Stimulated activated CD4-positive, alpha-beta T cell treated with anti-CD3 and anti-CD28 coated beads, Interleukin-2, amount 100 ng/mL, for 4 hours (primary cell): Measurements from ENCODE around the gene CCDC40.
"Not testable (repeated sequence)": the region's sequence is repeated elsewhere in the genome, so short reads cannot be mapped to it uniquely, and the experiment has no call there.

ENCODE experiments used
- DNase-seq: peaks from one replicate; pipeline ENCODE4 v3.0.0-alpha.2; 2020; ENCODE audit warnings: low read depth

Gene CCDC40

GRCh38 chr17:80083136-80083661 is 46.8 kb downstream of the CCDC40 start:
- no peak for DNase-seq

- DNase-seq = no peak
Measured at GRCh38 chr17:80084773-80085172, 48.3 kb downstream of the CCDC40 start.

GRCh38 chr17:80086081-80086480 is 49.6 kb downstream of the CCDC40 start:
- no peak for DNase-seq

DNA sequence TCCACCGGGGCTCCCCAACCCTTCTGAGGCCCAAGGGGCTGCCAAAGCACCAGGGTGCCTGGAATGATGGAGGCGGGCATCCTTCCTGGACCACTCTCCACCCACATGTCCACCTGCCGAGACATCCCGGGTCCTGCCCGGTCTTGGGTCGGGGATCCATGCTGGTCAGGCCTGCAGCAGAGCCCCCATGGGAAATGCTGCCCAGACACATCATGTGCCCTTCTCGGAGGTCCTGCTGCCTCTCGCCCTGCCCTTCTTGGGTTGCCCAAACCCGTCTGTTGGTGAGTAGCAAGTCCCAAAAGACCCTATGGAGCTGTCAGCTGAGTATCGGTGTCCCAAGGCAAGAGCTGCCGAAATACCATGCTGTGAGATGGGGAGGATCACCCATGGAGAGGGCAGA is 50.2 kb downstream of the CCDC40 start:
- DNase-seq = no peak

DNA sequence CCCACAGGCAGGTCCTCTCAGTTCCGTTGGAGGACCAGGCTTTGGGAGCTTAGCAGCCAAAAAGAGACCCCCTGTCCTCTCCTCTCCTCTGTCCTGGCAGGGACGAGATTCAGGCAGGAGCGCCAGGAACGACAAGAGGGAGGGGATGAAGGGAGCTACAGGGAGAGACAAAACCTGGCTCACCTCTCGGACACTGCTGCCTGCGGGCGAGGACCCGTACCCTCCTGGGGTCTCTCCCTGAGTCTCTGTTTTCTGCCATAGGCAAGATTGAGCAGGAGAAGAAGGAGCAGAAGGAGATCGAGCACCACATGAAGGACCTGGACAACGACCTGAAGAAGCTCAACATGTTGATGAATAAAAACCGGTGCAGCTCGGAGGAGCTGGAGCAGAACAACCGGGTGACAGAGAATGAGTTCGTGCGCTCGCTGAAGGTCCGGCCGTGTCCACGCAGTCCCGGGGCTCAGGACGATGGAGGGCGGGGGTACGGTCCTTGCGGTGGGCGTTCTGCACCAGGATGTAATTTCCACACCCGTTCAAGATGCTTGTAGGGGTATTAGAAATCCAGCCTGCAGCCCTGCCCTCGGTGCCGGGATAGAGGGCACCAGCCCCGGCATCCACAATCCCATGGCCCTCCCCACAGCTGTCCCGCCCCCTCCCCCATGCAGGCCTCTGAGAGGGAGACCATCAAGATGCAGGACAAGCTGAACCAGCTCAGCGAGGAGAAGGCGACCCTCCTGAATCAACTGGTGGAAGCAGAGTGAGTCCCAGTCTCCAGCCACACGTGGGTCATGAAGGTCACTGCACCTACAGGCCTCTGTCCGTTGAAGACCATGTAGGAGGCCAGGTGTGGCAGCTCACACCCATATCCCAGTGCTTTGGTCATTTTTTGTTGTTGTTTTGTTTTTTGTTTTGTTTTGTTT is 51.2 kb downstream of the CCDC40 start:
- no peak for DNase-seq

DNA sequence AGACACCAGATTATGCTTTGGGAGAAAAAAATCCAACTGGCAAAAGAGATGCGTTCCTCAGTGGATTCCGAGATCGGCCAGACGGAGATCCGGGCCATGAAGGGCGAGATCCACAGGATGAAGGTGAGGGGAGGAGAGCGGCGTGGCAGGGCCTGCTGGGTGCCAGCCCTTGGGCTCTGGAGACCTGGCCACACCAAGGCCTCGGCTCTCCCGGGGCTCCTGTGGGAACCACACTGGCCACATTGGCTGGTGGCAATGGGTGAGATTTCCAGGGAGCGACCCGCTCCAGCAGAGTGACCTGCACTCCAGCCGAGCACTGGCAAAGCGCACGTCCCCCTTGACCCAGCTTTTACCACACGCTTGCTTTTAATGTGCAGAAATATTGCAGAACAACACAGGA is 53.3 kb downstream of the CCDC40 start:
- no peak for DNase-seq

GRCh38 chr17:80090164-80090563 is 53.7 kb downstream of the CCDC40 start:
- DNase-seq = not testable (repeated sequence)

DNA sequence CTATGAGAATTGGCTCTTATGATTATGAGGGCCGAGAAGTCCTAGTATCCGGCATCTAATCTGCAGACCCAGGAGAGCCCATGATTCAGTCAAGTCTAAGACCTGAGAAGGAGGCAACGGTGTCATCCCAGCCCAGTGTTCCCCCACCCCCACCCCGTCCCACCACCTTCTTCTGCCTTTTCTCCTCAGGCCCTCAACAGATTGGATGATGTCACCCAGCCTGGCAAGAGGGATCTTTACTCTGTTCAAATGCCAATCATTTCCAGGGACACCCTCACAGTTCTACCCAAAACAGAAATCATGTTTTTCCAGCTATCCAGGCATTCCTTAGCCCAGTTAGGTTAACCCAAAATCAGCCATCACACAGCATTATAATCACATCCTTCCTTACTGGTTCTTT is 54.9 kb downstream of the CCDC40 start:
- DNase-seq = no peak

DNA sequence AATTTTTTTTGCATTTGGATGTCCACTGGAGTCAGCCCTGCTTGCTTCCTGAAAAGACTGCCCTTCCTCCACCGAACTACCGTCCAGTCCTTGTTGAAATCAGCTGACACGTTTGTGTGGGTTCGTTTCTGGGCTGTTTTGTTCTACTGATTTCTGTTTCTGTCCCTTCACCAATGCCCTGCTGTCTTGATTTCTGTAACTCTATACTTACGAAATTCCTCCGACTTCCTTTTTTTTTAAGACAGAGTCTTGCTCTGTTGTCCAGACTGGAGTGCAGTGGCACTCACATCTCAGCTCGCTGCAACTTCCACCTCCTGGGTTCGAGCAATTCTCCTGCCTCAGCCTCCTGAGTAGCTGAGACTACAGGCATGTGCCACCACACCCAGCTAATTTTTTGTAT is 56.5 kb downstream of the CCDC40 start:
- no peak for DNase-seq

DNA sequence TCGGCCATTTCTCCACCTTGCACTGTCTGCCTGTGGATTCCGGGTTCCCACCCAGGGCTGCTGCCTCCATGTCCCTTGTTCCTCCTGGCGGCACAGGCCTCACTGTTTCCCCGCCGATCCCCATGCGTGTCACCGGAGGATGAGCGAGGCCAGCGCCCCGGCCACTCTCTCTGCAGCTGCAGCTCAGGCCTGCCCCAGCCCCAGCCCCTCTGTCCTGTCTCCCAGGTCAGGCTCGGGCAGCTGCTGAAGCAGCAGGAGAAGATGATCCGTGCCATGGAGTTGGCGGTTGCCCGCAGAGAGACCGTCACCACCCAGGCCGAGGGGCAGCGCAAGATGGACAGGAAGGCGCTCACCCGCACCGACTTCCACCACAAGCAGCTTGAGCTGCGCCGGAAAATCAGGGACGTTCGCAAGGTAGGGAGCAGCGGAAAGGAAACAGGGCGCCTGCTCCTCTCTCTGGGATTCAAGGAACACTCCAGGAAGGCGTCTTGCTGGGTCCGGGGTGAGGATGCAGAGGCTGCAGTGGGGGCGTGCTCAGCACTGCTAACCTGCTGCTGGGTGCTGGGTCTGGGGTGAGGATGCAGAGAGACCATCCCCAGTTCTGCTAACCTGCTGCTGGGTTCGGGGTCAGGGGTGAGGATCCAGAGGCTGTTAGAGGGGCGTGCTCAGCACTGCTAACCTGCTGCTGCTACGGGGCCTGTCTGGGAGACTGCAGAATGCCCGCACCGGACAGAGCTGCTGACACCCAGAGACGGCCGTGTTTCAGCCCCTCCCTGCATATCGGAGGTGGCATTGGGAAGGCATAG is 58.8 kb downstream of the CCDC40 start:
- DNase-seq = no peak

DNA sequence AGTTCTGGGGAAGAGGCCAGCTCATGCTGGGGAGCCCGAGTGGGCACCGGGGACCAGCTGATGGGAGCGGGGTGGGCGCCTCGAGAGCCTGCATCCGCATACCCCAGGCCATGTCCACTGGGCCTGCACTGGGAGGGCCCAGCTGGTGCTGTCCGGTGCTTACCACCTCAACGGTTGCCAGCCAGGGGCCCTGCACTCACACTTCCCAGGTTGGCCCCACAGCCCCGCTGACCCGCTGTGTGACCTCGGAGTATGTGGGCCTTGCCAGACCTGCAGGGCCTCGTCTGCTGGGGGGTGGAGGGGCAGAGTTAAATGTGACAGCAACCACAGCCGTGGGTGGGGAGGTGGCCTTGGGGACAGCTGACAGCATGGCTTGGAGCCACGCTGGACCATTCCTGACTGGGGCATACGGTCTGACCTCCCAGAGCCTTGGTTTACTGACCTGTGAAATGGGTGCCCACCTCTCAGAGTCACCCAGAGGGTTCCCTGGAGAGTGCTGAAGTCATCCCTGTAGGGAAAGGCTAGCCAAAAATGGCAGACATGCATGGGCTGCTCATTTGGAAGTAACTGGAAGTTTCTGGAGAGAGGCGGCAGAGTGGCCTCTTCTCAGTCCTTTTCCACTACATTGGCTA is 59.5 kb downstream of the CCDC40 start:
- DNase-seq = no peak

DNA sequence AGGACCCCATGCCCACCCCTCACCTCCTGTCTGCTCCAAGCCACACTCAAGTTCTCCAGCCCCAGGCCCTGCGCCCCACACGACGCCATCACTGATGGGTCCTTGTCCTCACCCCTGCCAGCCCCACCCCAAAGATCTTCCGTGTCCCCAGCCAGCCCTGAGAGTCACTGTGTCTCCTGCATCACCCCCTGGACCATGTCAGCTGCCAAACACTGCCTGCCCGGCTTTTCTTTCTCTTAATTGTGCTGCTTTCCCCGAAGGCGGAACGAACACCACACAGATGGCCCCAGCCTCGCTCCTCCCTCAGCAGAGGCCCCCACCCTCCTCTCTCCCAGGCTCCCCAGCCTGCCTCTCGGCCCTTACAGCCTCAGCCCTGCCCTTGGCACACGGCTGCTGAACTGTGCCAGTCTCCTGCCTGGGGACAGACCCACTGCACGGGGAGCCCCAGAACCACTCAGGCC is 60.1 kb downstream of the CCDC40 start:
- DNase-seq = no peak

DNA sequence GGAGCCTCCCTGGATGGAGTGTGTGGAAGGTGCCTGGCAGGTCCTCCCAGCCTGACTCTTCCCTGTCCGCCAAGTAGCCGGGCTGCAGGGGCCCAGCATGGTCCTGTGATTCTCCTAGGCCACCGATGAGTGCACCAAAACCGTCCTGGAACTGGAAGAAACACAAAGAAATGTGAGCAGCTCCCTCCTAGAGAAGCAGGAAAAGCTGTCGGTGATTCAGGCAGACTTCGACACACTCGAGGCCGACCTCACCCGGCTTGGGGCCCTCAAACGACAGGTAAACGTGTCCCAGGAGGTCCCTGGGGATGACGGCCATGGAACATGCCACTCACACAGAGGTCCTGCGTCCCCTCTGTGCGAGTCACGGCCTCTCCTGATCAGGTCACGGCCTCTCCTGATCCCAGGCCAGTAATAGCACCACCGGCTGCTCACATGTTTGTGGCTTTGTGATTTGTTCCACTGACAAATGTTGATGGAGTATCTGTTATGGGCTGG is 60.7 kb downstream of the CCDC40 start:
- DNase-seq = no peak

- DNase-seq = no peak
Measured at GRCh38 chr17:80097844-80098691, 61.6 kb downstream of the CCDC40 start.

DNA sequence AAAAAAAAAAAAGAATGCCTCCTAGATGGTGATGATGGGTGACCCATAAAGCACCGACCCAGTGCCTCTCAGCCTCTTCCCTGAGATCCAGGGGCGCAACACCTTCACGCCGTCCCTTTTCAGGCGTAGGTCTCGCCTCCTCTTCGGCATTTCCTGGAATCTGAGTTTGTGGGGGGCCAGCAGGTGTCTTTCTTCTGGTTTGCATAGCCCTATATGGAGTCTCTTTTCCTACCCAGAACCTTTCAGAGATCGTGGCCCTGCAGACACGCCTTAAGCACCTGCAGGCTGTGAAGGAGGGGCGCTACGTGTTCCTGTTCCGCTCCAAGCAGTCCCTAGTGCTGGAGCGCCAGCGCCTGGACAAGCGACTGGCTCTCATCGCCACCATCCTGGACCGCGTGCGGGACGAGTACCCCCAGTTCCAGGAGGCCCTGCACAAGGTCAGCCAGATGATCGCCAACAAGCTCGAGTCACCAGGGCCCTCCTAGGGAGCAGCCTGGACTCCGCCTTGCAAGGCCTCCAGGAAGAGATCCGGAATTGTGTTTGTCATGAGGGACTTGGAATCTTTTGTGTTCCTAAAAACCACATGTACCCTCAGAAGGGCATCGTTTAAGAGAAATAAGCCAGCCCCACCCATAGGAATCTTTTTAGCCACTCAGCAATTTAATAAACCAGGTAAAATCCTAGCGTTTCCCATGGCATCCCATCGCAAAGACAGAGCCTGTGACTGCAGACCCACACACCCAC is 63.0 kb downstream of the CCDC40 start:
- no peak for DNase-seq

- no peak for DNase-seq
Measured at GRCh38 chr17:80100035-80100323, 63.5 kb downstream of the CCDC40 start.

DNA sequence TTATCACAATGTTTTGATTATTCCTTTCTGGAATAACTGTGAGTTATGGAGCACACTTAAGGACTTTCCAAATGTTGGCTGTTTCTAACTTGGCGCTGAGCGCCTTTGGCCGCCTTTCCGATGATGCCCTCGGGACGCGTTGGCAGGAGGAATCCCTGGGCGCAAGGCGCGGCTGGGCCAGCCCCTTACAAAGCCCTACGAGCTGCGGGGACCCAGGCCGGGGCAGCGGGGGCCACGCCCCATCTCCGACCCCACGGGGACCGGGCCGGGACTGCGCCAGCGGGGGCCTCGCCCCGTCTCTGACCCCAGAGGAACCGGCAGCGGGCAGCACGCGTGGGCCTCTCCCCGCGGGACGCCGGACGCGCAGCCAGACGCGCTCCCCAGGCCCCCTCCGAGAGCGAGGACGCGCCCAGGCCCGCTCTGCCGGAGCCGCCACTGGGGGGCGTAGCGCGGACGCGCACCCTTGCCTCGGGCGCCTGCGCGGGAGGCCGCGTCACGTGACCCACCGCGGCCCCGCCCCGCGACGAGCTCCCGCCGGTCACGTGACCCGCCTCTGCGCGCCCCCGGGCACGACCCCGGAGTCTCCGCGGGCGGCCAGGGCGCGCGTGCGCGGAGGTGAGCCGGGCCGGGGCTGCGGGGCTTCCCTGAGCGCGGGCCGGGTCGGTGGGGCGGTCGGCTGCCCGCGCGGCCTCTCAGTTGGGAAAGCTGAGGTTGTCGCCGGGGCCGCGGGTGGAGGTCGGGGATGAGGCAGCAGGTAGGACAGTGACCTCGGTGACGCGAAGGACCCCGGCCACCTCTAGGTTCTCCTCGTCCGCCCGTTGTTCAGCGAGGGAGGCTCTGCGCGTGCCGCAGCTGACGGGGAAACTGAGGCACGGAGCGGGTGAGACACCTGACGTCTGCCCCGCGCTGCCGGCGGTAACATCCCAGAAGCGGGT is 64.8 kb downstream of the CCDC40 start, which contains the start of gene GAA:
TSS of gene GAA (plus strand) at position 571 of the 935 bp plus-strand sequence. CDS start 3,006 bp downstream, outside the sequence.
- DNase-seq = peak; percentile 81

DNA sequence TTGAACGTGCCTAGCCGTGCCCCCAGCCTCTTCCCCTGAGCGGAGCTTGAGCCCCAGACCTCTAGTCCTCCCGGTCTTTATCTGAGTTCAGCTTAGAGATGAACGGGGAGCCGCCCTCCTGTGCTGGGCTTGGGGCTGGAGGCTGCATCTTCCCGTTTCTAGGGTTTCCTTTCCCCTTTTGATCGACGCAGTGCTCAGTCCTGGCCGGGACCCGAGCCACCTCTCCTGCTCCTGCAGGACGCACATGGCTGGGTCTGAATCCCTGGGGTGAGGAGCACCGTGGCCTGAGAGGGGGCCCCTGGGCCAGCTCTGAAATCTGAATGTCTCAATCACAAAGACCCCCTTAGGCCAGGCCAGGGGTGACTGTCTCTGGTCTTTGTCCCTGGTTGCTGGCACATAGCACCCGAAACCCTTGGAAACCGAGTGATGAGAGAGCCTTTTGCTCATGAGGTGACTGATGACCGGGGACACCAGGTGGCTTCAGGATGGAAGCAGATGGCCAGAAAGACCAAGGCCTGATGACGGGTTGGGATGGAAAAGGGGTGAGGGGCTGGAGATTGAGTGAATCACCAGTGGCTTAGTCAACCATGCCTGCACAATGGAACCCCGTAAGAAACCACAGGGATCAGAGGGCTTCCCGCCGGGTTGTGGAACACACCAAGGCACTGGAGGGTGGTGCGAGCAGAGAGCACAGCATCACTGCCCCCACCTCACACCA is 65.7 kb downstream of the CCDC40 start:
- DNase-seq = no peak
